Muscle of leg (tissue), 11 donors: ENCODE results near the gene SACM1L. TPM values are rescaled to one million over a fixed set of nuclear protein-coding genes. Genes with fewer than 3 reads are reported as not detected.
"Not testable (repeated sequence)": the region's sequence is repeated elsewhere in the genome, so short reads cannot be mapped to it uniquely, and the experiment has no call there.

Source experiments
- DNase-seq: peaks from one replicate; pipeline ENCODE4 v3.0.0; 2013
- H3K27ac ChIP-seq: one replicate; pipeline ENCODE4 v1.5.1; 2013; ENCODE audit warnings: mild to moderate bottlenecking, low read length, control low read depth
- H3K27me3 ChIP-seq: one replicate; pipeline ENCODE4 v1.6.1; 2013; ENCODE audit warnings: low read length; ENCODE audit not compliant: control insufficient read depth, insufficient read depth
- H3K36me3 ChIP-seq: one replicate; pipeline ENCODE4 v1.6.1; 2013; ENCODE audit warnings: low read length; ENCODE audit not compliant: control insufficient read depth, insufficient read depth
- H3K4me1 ChIP-seq: one replicate; pipeline ENCODE4 v1.6.1; 2013; ENCODE audit warnings: low read length; ENCODE audit not compliant: control insufficient read depth, insufficient read depth
- H3K4me3 ChIP-seq: one replicate; pipeline ENCODE4 v1.5.1; 2013; ENCODE audit warnings: low read length, control low read depth
- H3K9me3 ChIP-seq: replicated peaks from 2 replicates; pipeline ENCODE4 v1.6.1; 2013; ENCODE audit warnings: low read depth, low read length; ENCODE audit not compliant: control insufficient read depth
- WGBS: methylation state at CpG from one replicate; pipeline ENCODE4 v1.1.5; 2013; ENCODE audit warnings: missing lambda C conversion rate; ENCODE audit not compliant: insufficient coverage; 5-methylcytosine and 5-hydroxymethylcytosine counted together
- polyA plus RNA-seq, 8 donors: library from polyadenylated mRNA; unstranded; fragments of 120-200 nt; gene quantifications; one replicate each; pipeline versions ENCODE4 v1.2.1 to v1.2.3, GENCODE V29; 2013; ENCODE audit warnings: inconsistent platforms in 1 of 8, low replicate concordance in 1 of 8; ENCODE audit not compliant: insufficient read length in 8 of 8, insufficient read depth in 1 of 8
- total RNA-seq: library from RNA; stranded (reverse); fragments of 120-200 nt; gene quantifications from one replicate; pipeline ENCODE4 v1.2.4, GENCODE V29; 2013

Gene SACM1L
- total and polyA plus RNA-seq, 9 donors, result 24.4 to 32.5 (median 26.7) TPM

GRCh38 chr3:45736707-45737106 is 47.5 kb downstream of the SACM1L start:
- no peaks in the 10 kb centered on the region for H3K27me3 ChIP-seq
- H3K4me3 ChIP-seq, result no peak overlapping the region
- no peak for DNase-seq
- no peaks in the 10 kb centered on the region for H3K9me3 ChIP-seq
- no peak overlapping the region for H3K27ac ChIP-seq
- no peaks in the 10 kb centered on the region for H3K4me1 ChIP-seq
- H3K36me3 ChIP-seq, result peaks cover 47% of the 10 kb centered on the region

GRCh38 chr3:45737234-45737633 is 48.0 kb downstream of the SACM1L start:
- Histone ChIP-seq H3K36me3 (peaks cover 50% of the 10 kb centered on the region), H3K9me3 (no peaks in the 10 kb centered on the region), H3K4me3 (no peak overlapping the region), H3K4me1 (no peaks in the 10 kb centered on the region), H3K27me3 (no peaks in the 10 kb centered on the region), H3K27ac (no peak overlapping the region)
- 78% methylated on average over 1 of the region's 2 CpGs for WGBS
- no peak for DNase-seq

- 100% methylated on average over 1 of the region's 2 CpGs for WGBS
Observed at GRCh38 chr3:45739991-45740390, 50.8 kb downstream of the SACM1L start.

GRCh38 chr3:45741247-45741646 is 52.1 kb downstream of the SACM1L start:
- H3K27me3 ChIP-seq, result no peaks in the 10 kb centered on the region
- no peak overlapping the region for H3K27ac ChIP-seq
- no peak for DNase-seq
- H3K36me3 ChIP-seq, result peaks cover 62% of the 10 kb centered on the region
- no peak overlapping the region for H3K4me3 ChIP-seq
- H3K4me1 ChIP-seq, result no peaks in the 10 kb centered on the region
- no peaks in the 10 kb centered on the region for H3K9me3 ChIP-seq

More at GRCh38 chr3:45739991-45740390, 50.8 kb downstream of the SACM1L start:
- no peak overlapping the region for H3K27ac ChIP-seq
- no peaks in the 10 kb centered on the region for H3K4me1 ChIP-seq
- no peaks in the 10 kb centered on the region for H3K9me3 ChIP-seq
- H3K4me3 ChIP-seq, result no peak overlapping the region
- no peak for DNase-seq
- peaks cover 56% of the 10 kb centered on the region for H3K36me3 ChIP-seq
- H3K27me3 ChIP-seq, result no peaks in the 10 kb centered on the region

GRCh38 chr3:45741742-45742460 is 52.7 kb downstream of the SACM1L start:
- Histone ChIP-seq H3K9me3 (no peaks in the 10 kb centered on the region), H3K27me3 (no peaks in the 10 kb centered on the region), H3K27ac (no peak overlapping the region), H3K4me3 (no peak overlapping the region), H3K36me3 (peaks cover 62% of the 10 kb centered on the region), H3K4me1 (no peaks in the 10 kb centered on the region)
- WGBS, result 56% methylated on average over 2 of the region's 6 CpGs
- DNase-seq, result no peak

GRCh38 chr3:45742461-45743089 is 53.4 kb downstream of the SACM1L start:
- no peak for DNase-seq
- Histone ChIP-seq H3K4me3 (no peak overlapping the region), H3K27ac (no peak overlapping the region), H3K4me1 (no peaks in the 10 kb centered on the region), H3K36me3 (peaks cover 60% of the 10 kb centered on the region), H3K9me3 (no peaks in the 10 kb centered on the region), H3K27me3 (no peaks in the 10 kb centered on the region)
- WGBS, result 95% methylated on average over 4 of the region's 4 CpGs

GRCh38 chr3:45746165-45746776 is 57.1 kb downstream of the SACM1L start:
- Histone ChIP-seq H3K9me3 (no peaks in the 10 kb centered on the region), H3K4me3 (no peak overlapping the region), H3K4me1 (no peaks in the 10 kb centered on the region), H3K27me3 (no peaks in the 10 kb centered on the region), H3K27ac (no peak overlapping the region), H3K36me3 (peaks cover 41% of the 10 kb centered on the region)
- no peak for DNase-seq
- 88% methylated on average over 31 of the region's 32 CpGs for WGBS

GRCh38 chr3:45746777-45747622 is 57.8 kb downstream of the SACM1L start:
- 87% methylated on average over 17 of the region's 18 CpGs for WGBS
- Histone ChIP-seq H3K9me3 (no peaks in the 10 kb centered on the region), H3K36me3 (peaks cover 38% of the 10 kb centered on the region), H3K4me3 (no peak overlapping the region), H3K27me3 (no peaks in the 10 kb centered on the region), H3K4me1 (no peaks in the 10 kb centered on the region), H3K27ac (no peak overlapping the region)
- DNase-seq, result no peak

GRCh38 chr3:45748068-45748467 is 58.9 kb downstream of the SACM1L start:
- H3K4me3 ChIP-seq, result no peak overlapping the region
- no peaks in the 10 kb centered on the region for H3K27me3 ChIP-seq
- WGBS, result 100% methylated on average over 2 of the region's 8 CpGs
- no peaks in the 10 kb centered on the region for H3K9me3 ChIP-seq
- DNase-seq, result no peak
- H3K4me1 ChIP-seq, result no peaks in the 10 kb centered on the region
- H3K27ac ChIP-seq, result no peak overlapping the region
- H3K36me3 ChIP-seq, result peaks cover 32% of the 10 kb centered on the region

GRCh38 chr3:45749036-45749600 is 59.9 kb downstream of the SACM1L start:
- not testable (repeated sequence) for H3K27me3 ChIP-seq, H3K9me3 ChIP-seq, H3K4me1 ChIP-seq, DNase-seq, H3K27ac ChIP-seq, H3K4me3 ChIP-seq
- H3K36me3 ChIP-seq, result peaks cover 25% of the 10 kb centered on the region
- no CpG with 5 or more reads among the region's 4 CpGs for WGBS
